NOMO-1 treated with DMSO at 0.1 percent for 48 hours (cell line): ENCODE results near the gene TMEM175.

Experiments used
- DNase-seq: peaks from one replicate; lab custom pipeline; 2025; ENCODE audit not compliant: unreplicated experiment; lab: John Stamatoyannopoulos, UW

TMEM175 gene

GRCh38 chr4:898869-899555, 33.2 kb upstream of the TMEM175 start:
- DNase-seq, result no peak

DNA sequence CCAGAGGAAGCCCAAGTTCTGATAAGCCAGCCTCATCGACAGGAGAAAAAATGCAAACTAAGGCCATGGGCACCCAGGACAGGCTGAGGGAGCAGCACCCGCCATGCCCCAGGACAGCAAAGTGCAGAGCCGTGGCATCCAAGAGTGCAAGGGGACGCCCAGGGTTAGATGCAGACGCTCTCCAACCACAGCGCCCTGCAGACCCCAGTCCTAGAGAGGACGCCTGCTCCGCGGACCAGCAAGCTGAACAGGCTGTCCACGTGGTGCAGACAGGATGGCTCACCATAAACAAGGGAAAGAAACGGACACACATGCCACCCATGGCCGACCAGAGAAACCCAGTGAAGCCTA, 32.7 kb upstream of the TMEM175 start:
- DNase-seq, result no peak

- DNase-seq, result no peak
Measured at GRCh38 chr4:900073-900472, 32.2 kb upstream of the TMEM175 start.

- no peak for DNase-seq
Measured at GRCh38 chr4:900721-901120, 31.5 kb upstream of the TMEM175 start.

- no peak for DNase-seq
Measured at GRCh38 chr4:901192-901910, 30.9 kb upstream of the TMEM175 start.

DNA sequence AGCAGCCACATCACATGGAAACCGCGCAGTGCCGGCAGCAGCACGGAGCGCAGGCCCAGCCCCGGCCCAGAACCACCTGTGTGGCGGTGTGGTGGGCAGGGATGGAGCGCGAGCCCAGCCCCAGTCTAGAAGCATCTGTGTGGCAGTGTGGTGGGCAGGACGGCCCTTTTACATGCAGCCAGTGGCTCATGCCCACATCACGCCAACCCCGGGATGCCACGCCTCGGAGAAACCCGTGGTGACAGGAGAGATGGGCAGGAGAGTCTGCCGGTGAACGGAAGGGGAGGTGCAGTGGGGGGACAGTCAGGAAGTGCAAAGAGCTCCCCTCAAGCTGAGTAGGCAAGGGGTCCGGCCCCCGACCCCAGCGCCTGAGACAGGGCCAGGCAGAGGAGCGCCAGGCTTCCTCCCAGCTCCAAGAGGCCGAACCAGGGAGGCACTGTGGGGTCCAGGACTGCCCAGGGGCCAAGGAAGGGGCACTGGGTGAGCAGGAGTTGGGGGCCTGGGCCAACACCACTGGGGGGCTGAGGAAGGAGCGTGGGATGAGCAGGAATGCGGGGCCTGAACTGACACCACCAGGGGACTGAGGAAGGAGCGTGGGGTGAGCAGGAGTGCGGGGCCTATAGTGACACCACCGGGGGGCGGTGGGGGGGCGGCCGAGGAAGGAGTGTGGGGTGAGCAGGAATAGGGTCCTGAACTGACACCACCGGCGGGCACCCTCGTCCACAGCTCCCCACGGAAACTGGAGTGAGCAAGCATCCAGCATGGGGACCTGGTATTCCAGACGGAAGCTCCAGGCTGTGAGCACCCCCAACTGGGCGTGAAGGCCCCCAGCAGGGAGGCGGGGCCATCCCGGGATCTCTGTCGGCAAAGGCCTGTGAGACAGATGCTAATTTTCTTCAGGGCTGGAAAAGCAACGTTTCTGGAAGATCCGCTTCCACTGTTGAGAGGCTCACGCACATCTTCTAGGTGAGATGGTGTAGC, 28.9 kb upstream of the TMEM175 start:
- no peak for DNase-seq

DNA sequence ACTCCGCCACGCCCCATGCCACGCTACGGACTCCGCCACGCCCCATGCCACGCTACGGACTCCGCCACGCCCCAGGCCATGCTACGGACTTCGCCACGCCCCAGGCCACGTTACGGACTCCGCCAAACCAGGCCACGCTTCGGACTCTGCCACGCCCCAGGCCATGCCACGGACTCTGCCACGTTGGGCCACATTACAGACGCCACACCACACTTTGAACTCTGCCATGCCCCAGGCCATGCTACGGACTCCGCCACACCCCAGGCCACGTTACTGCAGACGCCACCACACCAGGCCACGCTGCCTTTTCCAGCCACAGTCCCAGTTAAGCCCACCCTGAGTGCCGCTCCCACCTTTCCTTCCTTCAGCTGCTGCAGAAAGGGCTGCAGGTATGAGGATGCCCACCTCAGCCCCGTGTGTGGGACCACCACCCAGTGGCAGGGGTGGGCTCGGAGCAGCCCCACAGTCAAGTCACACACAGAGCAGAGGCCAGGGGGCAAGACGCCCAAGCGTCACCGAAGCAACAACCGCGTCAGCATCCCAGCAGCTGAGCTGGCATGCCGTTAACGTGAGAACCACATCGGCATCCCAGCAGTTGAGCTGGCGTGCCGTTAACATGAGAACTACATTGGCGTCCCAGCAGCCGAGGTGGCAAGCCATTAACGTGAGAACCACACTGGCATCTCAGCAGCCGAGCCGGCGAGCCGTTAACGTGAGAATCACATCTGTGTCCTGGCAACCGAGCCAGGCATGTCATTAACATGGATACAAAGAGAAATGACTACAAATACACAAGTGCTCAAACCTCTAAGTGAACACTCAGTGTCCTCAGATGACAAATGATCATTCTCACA, 26.5 kb upstream of the TMEM175 start:
- no peak for DNase-seq

GRCh38 chr4:906339-907102, 25.7 kb upstream of the TMEM175 start:
- no peak for DNase-seq

DNA sequence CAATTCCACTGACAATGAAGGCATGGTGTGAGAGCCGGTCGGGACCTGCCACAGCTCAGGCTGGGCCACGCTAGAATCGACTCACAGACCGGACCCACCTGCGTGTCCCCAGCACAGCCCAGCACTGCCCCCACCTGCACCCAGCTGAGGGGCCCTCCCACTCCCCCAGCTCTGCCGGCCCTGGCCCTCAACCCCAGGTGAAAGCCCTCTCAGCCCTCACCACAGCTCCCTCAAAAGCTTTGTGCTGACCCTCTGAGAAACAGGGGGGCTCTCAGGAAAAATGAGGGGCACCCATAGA, 25.2 kb upstream of the TMEM175 start:
- no peak for DNase-seq

- DNase-seq, result no peak
Measured at GRCh38 chr4:907691-908425, 24.4 kb upstream of the TMEM175 start.

DNA sequence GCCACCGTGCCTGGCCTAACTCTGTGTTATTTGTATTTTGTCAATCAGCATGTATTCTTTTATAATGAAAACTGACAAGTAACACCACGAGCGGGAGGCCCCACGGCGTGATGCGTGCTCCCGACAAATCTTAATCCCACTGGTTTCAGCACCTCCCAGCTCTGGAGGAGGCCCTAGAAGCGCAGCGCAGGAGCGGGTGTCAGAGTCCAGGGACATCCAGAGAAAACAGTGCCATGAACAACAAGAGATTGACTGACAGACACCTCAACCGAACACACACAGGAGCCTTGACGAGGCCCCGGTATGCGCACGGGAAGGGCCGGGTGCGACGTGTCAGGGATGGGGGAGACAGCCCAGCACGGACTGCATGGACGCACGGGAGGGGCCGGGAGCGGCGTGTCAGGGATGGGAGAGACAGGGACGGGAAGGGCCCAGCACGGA, 23.1 kb upstream of the TMEM175 start:
- DNase-seq, result no peak

- no peak for DNase-seq
Measured at GRCh38 chr4:909821-910220, 22.4 kb upstream of the TMEM175 start.

GRCh38 chr4:910366-911091, 21.7 kb upstream of the TMEM175 start:
- DNase-seq, result no peak

GRCh38 chr4:911221-911751, 21.0 kb upstream of the TMEM175 start:
- DNase-seq, result no peak

GRCh38 chr4:911871-912490, 20.3 kb upstream of the TMEM175 start:
- no peak for DNase-seq

DNA sequence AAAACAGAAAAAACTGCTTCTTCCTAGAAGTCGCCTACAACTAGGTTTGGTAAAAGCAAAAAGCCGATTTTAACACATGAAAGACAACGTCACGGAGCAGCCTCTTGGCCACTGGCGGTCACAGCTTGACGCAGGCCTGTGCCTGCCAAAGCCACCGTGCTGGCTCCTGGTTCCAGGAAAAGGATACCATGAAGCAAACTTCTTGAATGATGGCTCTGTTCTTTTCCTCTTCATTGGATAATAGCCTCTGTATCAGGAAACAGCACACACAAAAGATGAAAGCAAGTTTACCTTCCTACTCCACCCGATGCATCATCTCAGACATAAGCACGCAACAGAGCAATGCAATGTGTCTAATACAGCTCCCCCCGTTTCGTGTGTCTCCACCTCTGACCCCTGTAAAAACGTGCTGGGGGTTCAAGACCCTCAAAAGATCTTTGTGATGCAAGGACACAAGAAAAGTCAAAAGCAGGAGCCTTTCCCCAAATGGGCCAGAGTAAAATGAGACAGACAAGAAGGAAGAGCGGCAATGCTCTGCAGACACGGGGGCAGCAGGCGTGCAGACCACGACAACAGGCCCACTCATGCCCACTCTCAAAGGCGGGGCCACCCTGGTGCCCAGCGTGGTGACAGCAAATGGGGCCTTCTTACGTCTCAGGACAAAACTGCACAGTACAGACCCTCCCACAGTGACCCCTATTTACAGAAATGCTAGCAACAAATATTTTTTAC, 19.5 kb upstream of the TMEM175 start:
- DNase-seq, result no peak

DNA sequence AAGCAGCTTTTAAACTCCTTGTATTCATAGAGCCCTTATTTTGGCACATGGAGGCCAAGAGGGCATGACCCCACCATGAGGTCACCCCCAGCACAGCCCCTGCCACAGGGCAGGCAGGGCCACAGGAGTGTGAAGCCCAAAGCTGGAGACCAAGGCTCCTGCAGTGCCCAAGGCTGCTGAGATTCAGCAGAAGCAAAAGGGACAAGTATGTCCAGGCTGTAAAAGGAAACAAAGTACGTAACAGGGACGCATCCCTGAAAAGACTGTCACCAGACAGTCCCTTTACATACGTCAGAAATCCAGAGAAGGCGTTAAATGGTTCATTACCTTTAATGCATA, 19.0 kb upstream of the TMEM175 start:
- DNase-seq, result no peak

DNA sequence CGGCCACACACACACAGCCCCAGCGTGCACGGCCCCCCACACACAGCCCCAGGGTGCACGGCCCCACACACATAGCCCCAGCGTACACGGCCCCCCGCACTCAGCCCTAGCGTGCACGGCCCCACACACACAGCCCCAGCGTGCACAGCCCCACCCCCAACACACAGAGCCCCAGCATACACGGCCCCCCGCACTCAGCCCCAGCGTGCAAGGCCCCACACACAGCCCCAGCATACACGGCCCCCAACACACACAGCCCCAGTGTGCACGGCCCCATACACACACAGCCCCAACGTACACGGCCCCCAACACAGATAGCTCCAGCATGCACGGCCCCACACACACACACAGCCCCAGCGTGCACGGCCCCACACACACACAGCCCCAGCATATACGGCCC, 17.7 kb upstream of the TMEM175 start:
- DNase-seq, result no peak
